Measurements from ENCODE around the gene WDR82.

Gene WDR82

DNA sequence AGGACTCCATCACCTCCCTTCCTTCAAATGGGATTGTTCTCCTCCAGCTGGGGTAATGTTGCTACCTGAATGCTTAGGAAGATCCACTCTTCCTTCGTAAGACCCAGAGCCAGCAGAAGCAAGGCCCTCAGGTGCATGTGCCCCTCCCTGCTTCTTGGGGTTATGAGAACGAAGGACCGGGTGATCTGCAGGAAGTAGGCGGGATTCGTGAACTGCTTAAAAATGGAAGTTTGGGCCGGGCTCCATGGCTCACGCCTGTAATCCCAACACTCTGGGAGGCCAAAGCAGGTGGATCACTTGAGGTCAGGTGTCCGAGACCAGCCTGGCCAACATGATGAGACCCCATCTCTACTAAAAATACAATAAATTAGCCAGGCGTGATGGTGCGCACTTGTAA is 61.0 kb downstream of the WDR82 start:
- TF ChIP-seq, protein P1, sequence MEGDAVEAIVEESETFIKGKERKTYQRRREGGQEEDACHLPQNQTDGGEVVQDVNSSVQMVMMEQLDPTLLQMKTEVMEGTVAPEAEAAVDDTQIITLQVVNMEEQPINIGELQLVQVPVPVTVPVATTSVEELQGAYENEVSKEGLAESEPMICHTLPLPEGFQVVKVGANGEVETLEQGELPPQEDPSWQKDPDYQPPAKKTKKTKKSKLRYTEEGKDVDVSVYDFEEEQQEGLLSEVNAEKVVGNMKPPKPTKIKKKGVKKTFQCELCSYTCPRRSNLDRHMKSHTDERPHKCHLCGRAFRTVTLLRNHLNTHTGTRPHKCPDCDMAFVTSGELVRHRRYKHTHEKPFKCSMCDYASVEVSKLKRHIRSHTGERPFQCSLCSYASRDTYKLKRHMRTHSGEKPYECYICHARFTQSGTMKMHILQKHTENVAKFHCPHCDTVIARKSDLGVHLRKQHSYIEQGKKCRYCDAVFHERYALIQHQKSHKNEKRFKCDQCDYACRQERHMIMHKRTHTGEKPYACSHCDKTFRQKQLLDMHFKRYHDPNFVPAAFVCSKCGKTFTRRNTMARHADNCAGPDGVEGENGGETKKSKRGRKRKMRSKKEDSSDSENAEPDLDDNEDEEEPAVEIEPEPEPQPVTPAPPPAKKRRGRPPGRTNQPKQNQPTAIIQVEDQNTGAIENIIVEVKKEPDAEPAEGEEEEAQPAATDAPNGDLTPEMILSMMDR (IDR thresholded peaks at IDR 0.05; ENCODE audit: insufficient read depth, low read depth, low read length, missing control alignments): no peak
- no peak overlapping the region for H3K4me3 ChIP-seq (ENCODE audit: low read depth, low read length)
- DNase-seq (ENCODE audit: low read depth): no peak

GRCh38 chr3:52216585-52217408 is 61.7 kb downstream of the WDR82 start:
- no peak overlapping the region for H3K4me3 ChIP-seq (ENCODE audit: low read depth, low read length)

DNA sequence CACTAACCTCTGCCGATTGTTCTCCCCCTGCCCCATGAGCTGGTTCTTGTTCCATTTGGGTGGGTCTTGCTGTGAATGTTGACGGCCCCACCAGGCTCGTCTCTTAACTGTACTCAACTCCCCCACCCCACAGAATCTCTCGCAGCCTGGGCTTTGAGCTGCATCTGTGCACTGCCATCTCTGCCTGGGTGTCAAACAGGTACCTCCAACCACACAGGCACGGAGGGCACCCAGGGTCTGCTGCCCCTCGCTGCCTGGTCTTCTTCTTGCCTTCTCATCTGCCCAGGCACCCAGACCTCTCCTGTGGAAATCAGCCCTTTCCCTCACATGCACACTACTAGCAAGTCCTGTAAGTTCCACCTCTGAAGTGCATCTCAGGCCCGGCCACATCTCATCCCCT is 63.1 kb downstream of the WDR82 start:
- H3K4me3 ChIP-seq (ENCODE audit: low read depth, low read length): no peak overlapping the region
- no peak for DNase-seq (ENCODE audit: low read depth)
- TF ChIP-seq, protein P1 (IDR thresholded peaks at IDR 0.05; ENCODE audit: insufficient read depth, low read depth, low read length, missing control alignments): no peak

More at GRCh38 chr3:52216585-52217408, 61.7 kb downstream of the WDR82 start:
- TF ChIP-seq, protein P1 (IDR thresholded peaks at IDR 0.05; ENCODE audit: insufficient read depth, low read depth, low read length, missing control alignments): no peak
- DNase-seq (ENCODE audit: low read depth): no peak

GRCh38 chr3:52213901-52214300 is 64.5 kb downstream of the WDR82 start:
- H3K4me3 ChIP-seq (ENCODE audit: low read depth, low read length): no peak overlapping the region
- TF ChIP-seq, protein P1 (IDR thresholded peaks at IDR 0.05; ENCODE audit: insufficient read depth, low read depth, low read length, missing control alignments): no peak
- DNase-seq (ENCODE audit: low read depth): no peak

DNA sequence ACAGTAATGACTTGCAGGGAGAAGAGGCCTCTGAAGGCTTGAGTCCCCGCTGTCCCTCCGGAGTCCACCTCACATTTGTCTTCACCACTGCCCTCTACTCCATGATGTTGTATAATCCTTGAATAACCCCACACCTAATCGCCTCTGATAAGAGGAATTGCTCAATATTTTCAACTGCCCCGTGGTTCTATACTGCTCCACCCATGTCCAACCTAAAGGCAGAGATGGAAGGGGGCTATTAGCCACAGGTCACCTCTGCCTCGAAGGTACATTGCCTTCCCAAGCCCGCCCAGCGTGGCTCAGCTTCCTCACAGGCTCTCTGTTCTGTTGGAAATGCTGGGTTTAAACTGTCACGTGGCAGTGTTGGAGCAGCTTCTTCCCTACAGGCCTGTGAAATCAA is 65.4 kb downstream of the WDR82 start:
- no peak for DNase-seq (ENCODE audit: low read depth)
- TF ChIP-seq, protein P1 (IDR thresholded peaks at IDR 0.05; ENCODE audit: insufficient read depth, low read depth, low read length, missing control alignments): no peak
- H3K4me3 ChIP-seq (ENCODE audit: low read depth, low read length): no peak overlapping the region

GRCh38 chr3:52211268-52211891 is 67.1 kb downstream of the WDR82 start:
- TF ChIP-seq, protein P1 (IDR thresholded peaks at IDR 0.05; ENCODE audit: insufficient read depth, low read depth, low read length, missing control alignments): no peak
- no peak overlapping the region for H3K4me3 ChIP-seq (ENCODE audit: low read depth, low read length)
- no peak for DNase-seq (ENCODE audit: low read depth)

Measured in GM12865 (cell line).